GM23338 (cell line): ENCODE results near the gene SACM1L. TPM values are rescaled to one million over a fixed set of nuclear protein-coding genes. Genes with fewer than 3 reads are reported as not detected.

Source experiments
- ATAC-seq: fragments of 200-7000 bp; cut with Tn5 transposase; 3 replicates; pipeline ENCODE4 v1.9.1; 2020
- DNase-seq: peaks from one replicate; pipeline ENCODE4 v3.0.0-alpha.2; 2015; ENCODE audit warnings: low spot score
- H2AFZ ChIP-seq: fragments of 200-600 bp; sonication (generic); 2 replicates; pipeline ENCODE4 v1.8.0; 2016; ENCODE audit warnings: antibody characterized with exemption, mild to moderate bottlenecking, moderate library complexity
- H3F3A ChIP-seq: fragments of 200-600 bp; sonication (generic); replicated peaks from 2 replicates; pipeline ENCODE4 v1.8.0; 2017; ENCODE audit warnings: antibody characterized with exemption, mixed run types, low read depth
- H3K27ac ChIP-seq: fragments of 200-600 bp; sonication (generic); 2 replicates; pipeline ENCODE4 v1.6.1; 2016; ENCODE audit warnings: low read depth
- H3K27me3 ChIP-seq: fragments of 200-600 bp; sonication (generic); 2 replicates; pipeline ENCODE4 v1.8.0; 2016; ENCODE audit warnings: mild to moderate bottlenecking, mixed run types, moderate library complexity; ENCODE audit not compliant: insufficient read depth
- H3K36me3 ChIP-seq: fragments of 200-600 bp; sonication (generic); 2 replicates; pipeline ENCODE4 v1.8.0; 2016; ENCODE audit warnings: mild to moderate bottlenecking; ENCODE audit not compliant: insufficient read depth
- H3K4me1 ChIP-seq: fragments of 200-600 bp; sonication (generic); 2 replicates; pipeline ENCODE4 v1.8.0; 2016; ENCODE audit warnings: mild to moderate bottlenecking, moderate library complexity; ENCODE audit not compliant: insufficient read depth
- H3K4me2 ChIP-seq: fragments of 200-600 bp; sonication (generic); 2 replicates; pipeline ENCODE4 v1.7.1; 2017; ENCODE audit warnings: mixed run types
- H3K4me3 ChIP-seq: fragments of 200-600 bp; sonication (generic); 2 replicates; pipeline ENCODE4 v1.6.1; 2016; ENCODE audit warnings: mixed run types
- H3K79me2 ChIP-seq: fragments of 200-600 bp; sonication (generic); replicated peaks from 2 replicates; pipeline ENCODE4 v1.8.0; 2017; ENCODE audit warnings: mild to moderate bottlenecking; ENCODE audit not compliant: insufficient read depth
- H3K9me2 ChIP-seq: fragments of 200-600 bp; sonication (generic); 2 replicates; pipeline ENCODE4 v1.8.0; 2017; ENCODE audit not compliant: insufficient read depth
- H4K20me1 ChIP-seq: fragments of 200-600 bp; sonication (generic); replicated peaks from 2 replicates; pipeline ENCODE4 v1.8.0; 2017; ENCODE audit warnings: mild to moderate bottlenecking; ENCODE audit not compliant: insufficient read depth
- H3K27ac Mint-ChIP-seq: 2 replicates; pipeline ENCODE4 v1.8.0; 2020; ENCODE audit warnings: inconsistent platforms, mild to moderate bottlenecking, moderate library complexity, mixed read lengths
- H3K27me3 Mint-ChIP-seq: 3 replicates; pipeline ENCODE4 v1.8.0; 2022; ENCODE audit warnings: low read depth, mild to moderate bottlenecking, moderate library complexity, mixed read lengths, inconsistent platforms; ENCODE audit not compliant: insufficient read depth, poor library complexity
- H3K36me3 Mint-ChIP-seq: 3 replicates; pipeline ENCODE4 v1.8.0; 2021; ENCODE audit warnings: low read depth, mild to moderate bottlenecking, inconsistent platforms, moderate library complexity, mixed read lengths
- H3K4me1 Mint-ChIP-seq: 3 replicates; pipeline ENCODE4 v1.8.0; 2020; ENCODE audit warnings: mild to moderate bottlenecking, inconsistent platforms, mixed read lengths
- H3K4me3 Mint-ChIP-seq: 3 replicates; pipeline ENCODE4 v1.8.0; 2021; ENCODE audit warnings: moderate library complexity, mild to moderate bottlenecking, inconsistent platforms, mixed read lengths
- H3K9me3 Mint-ChIP-seq: 3 replicates; pipeline ENCODE4 v1.8.0; 2020; ENCODE audit warnings: moderate library complexity, mild to moderate bottlenecking, inconsistent platforms, mixed read lengths
- CREB1 ChIP-seq: fragments of 250-450 bp; sonication (Bioruptor Pico); IDR thresholded peaks from 2 replicates; pipeline ENCODE4 v1.5.0; 2020; ENCODE audit warnings: low read depth, mild to moderate bottlenecking, moderate library complexity
- CTCF ChIP-seq, 2 experiments: fragments of 200-600 bp in 1 of 2; sonication (generic) in 1 of 2; conservative IDR thresholded peaks; 2 replicates each; pipeline versions ENCODE4 v1.5.1 to v1.6.1; 2016 to 2017; ENCODE audit warnings: antibody characterized with exemption in 2 of 2, low read depth in 2 of 2, mild to moderate bottlenecking in 2 of 2, moderate library complexity in 1 of 2
- EZH2 ChIP-seq: fragments of 200-600 bp; sonication (generic); IDR thresholded peaks from one replicate; pipeline ENCODE4 v1.8.0; 2017; ENCODE audit warnings: antibody characterized with exemption, mild to moderate bottlenecking, low read depth; ENCODE audit not compliant: unreplicated experiment
- EZH2phosphoT487 ChIP-seq: fragments of 200-600 bp; sonication (generic); IDR thresholded peaks from one replicate; pipeline ENCODE4 v1.8.1; 2018; ENCODE audit warnings: antibody characterized with exemption; ENCODE audit not compliant: unreplicated experiment
- JUNB ChIP-seq: IDR thresholded peaks from one replicate; pipeline ENCODE4 v1.6.1; 2016; ENCODE audit warnings: antibody characterized with exemption; ENCODE audit not compliant: unreplicated experiment
- NANOG ChIP-seq: IDR thresholded peaks from 2 replicates; pipeline ENCODE4 v1.6.1; 2016; ENCODE audit warnings: antibody characterized with exemption, borderline replicate concordance
- POLR2AphosphoS5 ChIP-seq: IDR thresholded peaks from 2 replicates; pipeline ENCODE4 v1.6.1; 2016; ENCODE audit warnings: antibody characterized with exemption, low read depth
- REST ChIP-seq: IDR thresholded peaks from one replicate; pipeline ENCODE4 v1.6.1; 2018; ENCODE audit warnings: antibody characterized with exemption; ENCODE audit not compliant: unreplicated experiment
- STAT1 ChIP-seq: IDR thresholded peaks from one replicate; pipeline ENCODE4 v1.6.1; 2016; ENCODE audit warnings: antibody characterized with exemption; ENCODE audit not compliant: unreplicated experiment
- ZNF114 ChIP-seq: fragments of 250-450 bp; sonication (Bioruptor Pico); IDR thresholded peaks from 2 replicates; pipeline ENCODE4 v1.5.0; 2020; ENCODE audit warnings: mild to moderate bottlenecking, moderate library complexity
- ZNF331 ChIP-seq: fragments of 250-450 bp; sonication (Bioruptor Pico); IDR thresholded peaks from 2 replicates; pipeline ENCODE4 v1.5.0; 2020; ENCODE audit warnings: low read depth, mild to moderate bottlenecking, moderate library complexity
- ZNF462 ChIP-seq: fragments of 250-450 bp; sonication (Bioruptor Pico); IDR thresholded peaks from 2 replicates; pipeline ENCODE4 v1.5.0; 2020; ENCODE audit warnings: mild to moderate bottlenecking, moderate library complexity
- polyA plus RNA-seq: library from polyadenylated mRNA; unstranded; fragments of >200 nt; fragmentation: Nextera tagmentation; extraction: Ambion mirVana; gene quantifications from 2 replicates; pipeline ENCODE4 v1.2.1, GENCODE V29; 2016
- total RNA-seq: library from RNA; depleted of rRNA; stranded (reverse); fragments of >200 nt; shearing (Covaris generic); gene quantifications from 2 replicates; pipeline ENCODE4 v1.2.3, GENCODE V29; 2014
- TF ChIP-seq, protein P1 (sequence below): IDR thresholded peaks from 2 replicates; pipeline ENCODE4 v1.6.1; 2016; ENCODE audit warnings: antibody characterized with exemption

The SACM1L gene
- total and polyA plus RNA-seq, 2 experiments from 2014 or later = 43.5 to 97.8 TPM

DNA sequence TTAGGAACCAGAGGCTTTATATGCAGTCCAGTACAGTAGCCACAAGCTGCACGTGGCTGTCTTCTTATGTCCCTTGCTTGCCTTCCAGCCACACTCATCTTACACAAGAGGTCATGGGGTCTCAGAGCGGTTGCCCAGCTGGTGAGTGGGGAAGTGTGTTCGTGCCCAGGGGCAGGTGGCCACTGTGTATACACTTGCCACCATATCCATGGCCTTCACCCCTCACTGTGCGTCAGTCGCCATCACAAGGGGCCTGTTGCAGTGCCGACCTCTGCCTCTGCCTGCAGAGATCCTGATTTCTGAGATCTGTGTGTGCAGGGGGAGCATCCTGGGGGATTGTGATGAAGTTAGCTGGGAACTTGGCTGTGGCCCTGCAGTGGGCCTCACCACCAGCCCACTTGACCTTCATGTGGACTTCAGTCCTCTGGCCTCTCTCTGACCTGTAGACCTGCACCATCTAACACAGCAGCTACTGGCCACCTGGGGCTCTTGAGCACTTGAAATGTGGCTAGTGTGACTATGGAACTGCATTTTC lies 43.1 kb upstream of the SACM1L start:
- no peaks in the 10 kb centered on the region; the same call in 2 of the 3 replicates for H3K9me3 Mint-ChIP-seq
- H3K4me3 ChIP-seq = no peak overlapping the region
- H3K27me3 Mint-ChIP-seq = peaks cover 6% of the 10 kb centered on the region
- no peaks in the 10 kb centered on the region for H3K36me3 ChIP-seq
- H3K4me2 ChIP-seq = no peak overlapping the region
- no peak overlapping the region for H3K4me3 Mint-ChIP-seq
- no peak overlapping the region for H2AFZ ChIP-seq
- no peak for ATAC-seq
- peaks cover 11% of the 10 kb centered on the region for H3K36me3 Mint-ChIP-seq
- 0 out of 2 replicates have a peak overlapping the region, but pooled peaks have one; percentile 39 for H3K27ac ChIP-seq
- no peaks in the 10 kb centered on the region for H3K27me3 ChIP-seq
- no peaks in the 10 kb centered on the region for H3F3A ChIP-seq
- H3K4me1 ChIP-seq = peaks cover 18% of the 10 kb centered on the region
- DNase-seq = no peak
- H3K4me1 Mint-ChIP-seq = peaks cover 32% of the 10 kb centered on the region
- no peaks in the 10 kb centered on the region; the same call in none of the 2 replicates for H4K20me1 ChIP-seq
- no peaks in the 10 kb centered on the region for H3K9me2 ChIP-seq
- H3K27ac Mint-ChIP-seq = no peak overlapping the region; the same call in 1 of the 2 replicates
- no peak for TF ChIP-seq CTCF (conservative IDR thresholded peaks at IDR 0.05; ENCODE audit: low read depth in 2 of 2)
- no peak for TF ChIP-seq STAT1
- TF ChIP-seq ZNF114 (CRISPR knock-in tag) = no peak
- no peak for TF ChIP-seq EZH2
- TF ChIP-seq NANOG = no peak
- no peak for TF ChIP-seq EZH2phosphoT487
- TF ChIP-seq, protein P1, sequence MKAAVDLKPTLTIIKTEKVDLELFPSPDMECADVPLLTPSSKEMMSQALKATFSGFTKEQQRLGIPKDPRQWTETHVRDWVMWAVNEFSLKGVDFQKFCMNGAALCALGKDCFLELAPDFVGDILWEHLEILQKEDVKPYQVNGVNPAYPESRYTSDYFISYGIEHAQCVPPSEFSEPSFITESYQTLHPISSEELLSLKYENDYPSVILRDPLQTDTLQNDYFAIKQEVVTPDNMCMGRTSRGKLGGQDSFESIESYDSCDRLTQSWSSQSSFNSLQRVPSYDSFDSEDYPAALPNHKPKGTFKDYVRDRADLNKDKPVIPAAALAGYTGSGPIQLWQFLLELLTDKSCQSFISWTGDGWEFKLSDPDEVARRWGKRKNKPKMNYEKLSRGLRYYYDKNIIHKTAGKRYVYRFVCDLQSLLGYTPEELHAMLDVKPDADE = no peak
- TF ChIP-seq JUNB = no peak
- no peak for TF ChIP-seq ZNF331 (CRISPR knock-in tag)
- no peak for TF ChIP-seq CREB1 (CRISPR knock-in tag)
- no peak for TF ChIP-seq REST
- TF ChIP-seq POLR2AphosphoS5 = no peak
- TF ChIP-seq ZNF462 (CRISPR knock-in tag) = no peak
- peaks cover 24% of the 10 kb centered on the region for H3K79me2 ChIP-seq
